ENCODE measurements around the gene MAP4K2. TPM values are rescaled to one million over a fixed set of nuclear protein-coding genes. Genes with fewer than 3 reads are reported as not detected.

MAP4K2 gene
- total and polyA plus RNA-seq, 7 donors, result 3.0 to 6.7 (median 4.5) TPM

GRCh38 chr11:64752175-64752970, 50.6 kb downstream of the MAP4K2 start:
- 34 to 48% (median 35%) methylated on average over 14 of the region's 14 CpGs for WGBS, 3 donors
- no peaks in the 10 kb centered on the region for H3K27me3 ChIP-seq (ENCODE audit: insufficient read depth in 3 of 3, low read length in 2 of 3)
- DNase-seq (peak in 1 of 2 donors; percentile 39), ATAC-seq (peak in 1 of 4 donors; percentile 18)
- no peak overlapping the region for H3K4me3 ChIP-seq
- intact Hi-C loops (cut with DNase I), result no loop called here
- H3K4me1 ChIP-seq, result peaks cover 37% of the 10 kb centered on the region
- no peak overlapping the region for H3K27ac ChIP-seq
- no peak for TF ChIP-seq CTCF (IDR thresholded peaks at IDR 0.05)
- H3K36me3 ChIP-seq (ENCODE audit: insufficient read depth in 1 of 2, low read depth in 1 of 2), result peaks cover 0 to 97% of the 10 kb centered on the region in 2 donors
- H3K9me3 ChIP-seq, result no peaks in the 10 kb centered on the region

- intact Hi-C loops (cut with DNase I), result no loop called here
- TF ChIP-seq CTCF (IDR thresholded peaks at IDR 0.05), result no peak
- peaks cover 0 to 97% of the 10 kb centered on the region in 2 donors for H3K36me3 ChIP-seq (ENCODE audit: insufficient read depth in 1 of 2, low read depth in 1 of 2)
- H3K4me1 ChIP-seq, result peaks cover 37% of the 10 kb centered on the region
- no peak overlapping the region for H3K27ac ChIP-seq
- no peak overlapping the region for H3K4me3 ChIP-seq
- no peak for ATAC-seq
- DNase-seq, result peak; percentile 4 to 29
- no peaks in the 10 kb centered on the region for H3K27me3 ChIP-seq (ENCODE audit: insufficient read depth in 3 of 3, low read length in 2 of 3)
- no peaks in the 10 kb centered on the region for H3K9me3 ChIP-seq
- 81 to 92% (median 91%) methylated on average over 9 of the region's 9 CpGs for WGBS, 3 donors
Observed at GRCh38 chr11:64751580-64751979, 51.4 kb downstream of the MAP4K2 start.

- DNase-seq, result peak; percentile 8 to 29
- no peak for TF ChIP-seq CTCF (IDR thresholded peaks at IDR 0.05)
- Histone ChIP-seq H3K27ac (no peak overlapping the region), H3K4me3 (no peak overlapping the region), H3K36me3 (ENCODE audit: insufficient read depth in 1 of 2, low read depth in 1 of 2) (peaks cover 0 to 92% of the 10 kb centered on the region in 2 donors), H3K4me1 (peaks cover 36% of the 10 kb centered on the region), H3K27me3 (ENCODE audit: insufficient read depth in 3 of 3, low read length in 2 of 3) (no peaks in the 10 kb centered on the region), H3K9me3 (no peaks in the 10 kb centered on the region)
- intact Hi-C loops (cut with DNase I), result no loop called here
- 71 to 88% (median 79%) methylated on average over 9 of the region's 9 CpGs for WGBS, 3 donors
- ATAC-seq, result no peak
Observed at GRCh38 chr11:64751136-64751535, 51.9 kb downstream of the MAP4K2 start.

GRCh38 chr11:64750361-64751054, 52.5 kb downstream of the MAP4K2 start:
- Histone ChIP-seq H3K4me3 (no peak overlapping the region), H3K36me3 (ENCODE audit: insufficient read depth in 1 of 2, low read depth in 1 of 2) (peaks cover 0 to 87% of the 10 kb centered on the region in 2 donors), H3K9me3 (no peaks in the 10 kb centered on the region), H3K27me3 (ENCODE audit: insufficient read depth in 3 of 3, low read length in 2 of 3) (no peaks in the 10 kb centered on the region), H3K4me1 (peaks cover 36% of the 10 kb centered on the region), H3K27ac (no peak overlapping the region)
- TF ChIP-seq CTCF (IDR thresholded peaks at IDR 0.05), result no peak
- intact Hi-C loops (cut with DNase I), result no loop called here
- no peak for ATAC-seq
- WGBS, 3 donors, result 81 to 88% (median 86%) methylated on average over 13 of the region's 13 CpGs
- DNase-seq, result peak; percentile 7 to 40

Measured in psoas muscle (tissue), 8 donors.